M059J (cell line): Measurements from ENCODE around the gene DCLRE1A. TPM values are rescaled to one million over a fixed set of nuclear protein-coding genes. Genes with fewer than 3 reads are reported as not detected.
A peak's percentile ranks its signal among the peaks of the same experiment; 100 is the strongest.

ENCODE experiments used
- DNase-seq: peaks from one replicate; pipeline ENCODE4 v3.0.0-alpha.2; 2012; ENCODE audit warnings: low read depth
- total RNA-seq: library from RNA; depleted of rRNA; stranded (reverse); fragments of >200 nt; shearing (Covaris generic); gene quantifications from 2 replicates; pipeline ENCODE4 v1.2.3, GENCODE V29; 2014; rRNA removed

The DCLRE1A gene
- 6.9 and 10.4 TPM in 2 replicates for total RNA-seq

GRCh38 chr10:113854013-113854760 is at the start of gene DCLRE1A, which contains the start of gene NHLRC2:
TSS of gene DCLRE1A (minus strand) at chr10:113854082. CDS start at chr10:113853182, 900 bp downstream.
TSS of gene NHLRC2 (plus strand) at chr10:113854661. CDS start at chr10:113854873, 212 bp downstream.
- DNase-seq = peak; percentile 73

- no peak for DNase-seq
Observed at GRCh38 chr10:113899952-113900598, 46.2 kb upstream of the DCLRE1A start.

GRCh38 chr10:113897693-113898618 is 44.1 kb upstream of the DCLRE1A start:
- DNase-seq = peak; percentile 46

- DNase-seq = peak; percentile 85
Observed at GRCh38 chr10:113895018-113895417, 41.1 kb upstream of the DCLRE1A start.

- DNase-seq = no peak
Observed at GRCh38 chr10:113894581-113894980, 40.7 kb upstream of the DCLRE1A start.

GRCh38 chr10:113893570-113893969 is 39.7 kb upstream of the DCLRE1A start:
- no peak for DNase-seq

- DNase-seq = no peak
Observed at GRCh38 chr10:113891476-113891875, 37.6 kb upstream of the DCLRE1A start.

GRCh38 chr10:113890769-113891168 is 36.9 kb upstream of the DCLRE1A start:
- no peak for DNase-seq

- DNase-seq = no peak
Observed at GRCh38 chr10:113889911-113890310, 36.0 kb upstream of the DCLRE1A start.

GRCh38 chr10:113882240-113882639 is 28.4 kb upstream of the DCLRE1A start:
- DNase-seq = no peak

GRCh38 chr10:113880236-113880635 is 26.4 kb upstream of the DCLRE1A start:
- DNase-seq = peak; percentile 43

GRCh38 chr10:113879691-113880090 is 25.8 kb upstream of the DCLRE1A start:
- DNase-seq = no peak

- no peak for DNase-seq
Observed at GRCh38 chr10:113876461-113876860, 22.6 kb upstream of the DCLRE1A start.

- DNase-seq = no peak
Observed at GRCh38 chr10:113875212-113875611, 21.3 kb upstream of the DCLRE1A start.

- DNase-seq = no peak
Observed at GRCh38 chr10:113872139-113873030, 18.5 kb upstream of the DCLRE1A start.

GRCh38 chr10:113869789-113870188 is 15.9 kb upstream of the DCLRE1A start:
- no peak for DNase-seq

- DNase-seq = no peak
Observed at GRCh38 chr10:113867904-113868303, 14.0 kb upstream of the DCLRE1A start.

GRCh38 chr10:113866551-113867394 is 12.9 kb upstream of the DCLRE1A start:
- peak; percentile 14 for DNase-seq

- no peak for DNase-seq
Observed at GRCh38 chr10:113865901-113866300, 12.0 kb upstream of the DCLRE1A start.

- no peak for DNase-seq
Observed at GRCh38 chr10:113859261-113859660, 5.4 kb upstream of the DCLRE1A start.
